GM21367 (cell line): ENCODE measurements around the gene ABCC11.
"Not testable (repeated sequence)": the region's sequence is repeated elsewhere in the genome, so short reads cannot be mapped to it uniquely, and the experiment has no call there.

Source experiments
- ATAC-seq: cut with Tn5 transposase; IDR thresholded peaks from one replicate; pipeline ENCODE4 v1.9.1; 2021; ENCODE audit not compliant: unreplicated experiment

ABCC11 gene

DNA sequence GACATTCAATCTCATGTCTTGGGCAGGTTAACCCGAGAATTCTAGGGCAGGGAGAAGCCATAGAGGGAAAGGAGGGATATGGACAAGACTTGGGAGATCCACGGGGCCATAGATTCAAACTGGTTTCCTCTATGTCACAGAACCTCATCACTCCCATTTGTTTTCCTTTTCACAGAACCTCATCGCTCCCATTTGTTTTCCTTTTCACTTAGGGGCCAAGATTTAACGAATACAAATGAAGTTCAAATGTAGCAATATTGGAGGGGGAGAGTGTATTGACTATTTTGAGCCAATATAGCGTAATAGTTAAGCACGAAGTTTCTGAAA, 42.6 kb downstream of the ABCC11 start:
- ATAC-seq: no peak

DNA sequence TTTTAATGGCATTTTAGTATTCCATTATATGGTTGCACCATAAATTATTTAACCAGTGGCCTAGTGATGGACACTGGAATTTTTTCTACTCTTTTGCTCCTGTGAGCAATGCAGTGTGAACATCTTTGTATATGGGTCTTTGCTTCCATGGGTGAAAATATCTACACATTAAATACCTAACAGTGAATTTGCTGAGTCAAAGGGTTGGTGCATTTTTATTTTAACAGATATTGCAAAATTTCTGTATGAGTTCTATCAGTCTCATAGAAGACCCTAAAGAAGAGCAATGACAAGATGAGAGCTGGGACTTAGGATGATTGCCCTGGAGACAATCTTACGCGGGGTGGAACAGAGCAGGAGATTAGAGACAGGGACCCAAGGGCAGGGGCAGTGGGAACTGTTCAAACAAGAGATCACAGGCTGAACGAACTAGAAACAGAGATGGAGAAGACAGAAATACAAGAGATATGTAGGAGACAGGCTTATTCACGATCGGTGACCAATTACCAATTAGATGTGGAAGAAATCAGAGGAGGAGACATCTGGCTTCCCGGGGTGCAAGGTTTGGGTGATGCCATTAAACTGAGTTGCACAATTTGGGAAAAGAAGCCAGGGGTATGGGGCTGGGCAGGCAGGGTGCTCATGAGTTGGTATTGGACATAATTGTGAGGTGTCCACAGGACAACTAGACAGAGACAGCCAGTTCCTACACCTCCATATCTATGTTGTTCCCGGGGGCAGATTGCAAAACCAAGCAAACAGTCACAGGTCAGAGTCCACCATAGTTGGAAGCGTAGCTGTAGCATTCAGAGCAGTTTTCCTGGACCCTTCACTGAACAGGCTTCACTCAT, 43.1 kb downstream of the ABCC11 start:
- no peak for ATAC-seq

- ATAC-seq: no peak
Measured at GRCh38 chr16:48201515-48202201, 45.7 kb downstream of the ABCC11 start.

- ATAC-seq: no peak
Measured at GRCh38 chr16:48197294-48197693, 50.0 kb downstream of the ABCC11 start.

DNA sequence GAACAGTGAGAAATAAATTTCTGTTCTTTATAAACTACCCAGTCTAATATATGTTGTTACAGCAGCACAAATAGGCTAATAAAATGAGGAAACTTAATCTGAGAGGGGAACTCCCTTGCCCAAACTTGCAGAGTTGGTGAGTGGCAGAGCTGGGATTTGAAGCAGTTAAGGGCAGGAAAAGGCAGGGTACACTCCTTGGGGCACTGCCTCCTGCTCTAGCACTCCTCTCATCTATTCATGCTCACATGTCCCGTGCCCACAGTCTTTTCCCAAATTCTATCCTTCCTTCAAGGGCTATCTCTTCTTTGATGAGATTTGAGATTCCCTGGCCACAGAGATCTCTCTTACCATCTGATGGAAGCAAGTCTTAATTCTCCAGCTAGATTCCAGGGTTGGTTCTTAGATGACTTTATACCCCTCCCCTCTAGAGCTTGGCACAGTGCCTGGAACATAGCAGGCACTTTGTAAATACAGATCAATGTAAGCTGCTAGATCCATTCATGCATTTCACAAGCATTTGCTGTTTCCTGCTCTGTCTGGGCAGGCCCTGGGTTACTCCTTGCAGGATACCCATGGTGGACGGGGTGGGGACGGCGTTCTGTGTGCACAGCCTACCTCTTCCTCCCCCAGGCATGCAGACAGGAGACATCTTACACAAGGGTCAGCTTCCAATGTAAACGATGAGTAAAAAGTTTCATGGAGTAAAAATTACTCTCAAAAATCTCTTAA, 52.3 kb downstream of the ABCC11 start:
- no peak for ATAC-seq

GRCh38 chr16:48193846-48194245, 53.5 kb downstream of the ABCC11 start:
- ATAC-seq: no peak

- peak; percentile 73 for ATAC-seq
Measured at GRCh38 chr16:48188449-48189102, 58.8 kb downstream of the ABCC11 start.

GRCh38 chr16:48187779-48188178, 59.6 kb downstream of the ABCC11 start:
- ATAC-seq: no peak

GRCh38 chr16:48184681-48185080, 62.7 kb downstream of the ABCC11 start:
- no peak for ATAC-seq

- no peak for ATAC-seq
Measured at GRCh38 chr16:48182979-48183537, 64.3 kb downstream of the ABCC11 start.

- not testable (repeated sequence) for ATAC-seq
Measured at GRCh38 chr16:48181746-48182520, 65.4 kb downstream of the ABCC11 start.

GRCh38 chr16:48180868-48181480, 66.4 kb downstream of the ABCC11 start:
- no peak for ATAC-seq

GRCh38 chr16:48176635-48177408, 70.5 kb downstream of the ABCC11 start:
- no peak for ATAC-seq

GRCh38 chr16:48173889-48174288, 73.5 kb downstream of the ABCC11 start:
- ATAC-seq: no peak

GRCh38 chr16:48172682-48173081, 74.7 kb downstream of the ABCC11 start:
- ATAC-seq: no peak

DNA sequence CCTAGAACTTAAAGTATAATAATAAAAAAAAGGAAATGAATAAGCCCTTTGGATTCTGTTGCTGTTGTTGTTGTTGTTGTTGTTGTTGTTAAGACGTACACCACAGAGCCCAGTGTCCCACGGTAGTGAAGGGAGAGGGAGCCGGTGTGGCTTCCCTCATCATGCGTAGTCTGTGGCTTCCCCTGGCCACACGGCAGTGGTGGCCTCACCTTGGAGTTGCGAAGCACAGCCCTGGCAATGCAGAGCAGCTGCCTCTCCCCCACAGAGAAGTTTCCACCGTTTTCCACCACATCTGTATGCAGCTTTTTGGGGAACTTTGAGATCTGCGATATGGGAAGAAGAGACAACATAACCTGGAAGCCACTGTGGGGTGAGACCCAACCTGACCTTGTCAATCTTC, 77.4 kb downstream of the ABCC11 start:
- ATAC-seq: no peak

- ATAC-seq: no peak
Measured at GRCh38 chr16:48168075-48168474, 79.3 kb downstream of the ABCC11 start.

GRCh38 chr16:48166617-48167016, 80.7 kb downstream of the ABCC11 start:
- ATAC-seq: not testable (repeated sequence)

GRCh38 chr16:48165961-48166578, 81.3 kb downstream of the ABCC11 start:
- no peak for ATAC-seq
